K562 (cell line): ENCODE results near the gene CDK14. TPM values are rescaled to one million over a fixed set of nuclear protein-coding genes. Genes with fewer than 3 reads are reported as not detected.

Experiments used
- ATAC-seq: fragments of 200-7000 bp; cut with Tn5 transposase; 3 replicates; pipeline ENCODE4 v1.9.1; 2020; ENCODE audit warnings: moderate library complexity
- BruUV-seq: library from RNA; stranded (reverse); fragments of 400-500 nt; replicated peaks from 2 replicates; lab custom pipeline; 2021; lab: Mats Ljungman, UMichigan
- CTCF ChIA-PET: fragments of 300-600 bp; formaldehyde crosslinking; extraction: SDS; loops from one replicate; lab custom pipeline; 2021; ENCODE audit warnings: low intra/inter-chr PET ratio; lab: Yijun Ruan, JAX
- POLR2A ChIA-PET: fragments of 300-600, 350-650 bp; sonication (Branson Sonifier 250); formaldehyde crosslinking; extraction: SDS; loops from one replicate; lab custom pipeline; 2021; ENCODE audit warnings: antibody characterized with exemption, inconsistent platforms; lab: Yijun Ruan, JAX
- DNase-seq, 4 experiments: peaks; one replicate each; pipeline versions ENCODE4 v3.0.0 to v3.0.0-alpha.2; 2011 to 2018; ENCODE audit warnings: low spot score in 3 of 4, mixed read lengths in 3 of 4; ENCODE audit errors: extremely low read depth in 1 of 4
- FAIRE-seq: peaks from 2 replicates; lab custom pipeline; 2011; peaks lifted over from hg19 to GRCh38; lab: Jason Lieb, UNC
- H2AFZ ChIP-seq: 2 replicates; pipeline ENCODE4 v1.6.0; 2011; ENCODE audit warnings: low read depth, low read length, control low read depth, inconsistent platforms
- H3K27ac ChIP-seq: fragments of 200-600 bp; 3 replicates; pipeline ENCODE4 v1.8.0; 2011; ENCODE audit warnings: low read depth, mild to moderate bottlenecking, control low read depth, inconsistent platforms, low read length, moderate library complexity, mixed read lengths; ENCODE audit errors: extremely low read depth
- H3K27me3 ChIP-seq, 2 experiments: fragments of 300-600 bp in 1 of 2; 2 replicates in 1 of 2; 3 replicates in 1 of 2; pipeline versions ENCODE4 v1.6.0 to v1.8.0; 2011; ENCODE audit warnings: inconsistent platforms in 2 of 2, low read length in 2 of 2, mild to moderate bottlenecking in 1 of 2, mixed read lengths in 1 of 2, moderate library complexity in 1 of 2; ENCODE audit not compliant: control insufficient read depth in 2 of 2, insufficient read depth in 2 of 2
- H3K36me3 ChIP-seq: fragments of 300-600 bp; 3 replicates; pipeline ENCODE4 v1.8.0; 2011; ENCODE audit warnings: mild to moderate bottlenecking, low read length, inconsistent platforms; ENCODE audit not compliant: control insufficient read depth, insufficient read depth
- H3K4me1 ChIP-seq, 2 experiments: fragments of 200-600 bp in 1 of 2; replicated peaks in 1 of 2; 2 replicates in 1 of 2; 3 replicates in 1 of 2; pipeline versions ENCODE4 v1.5.1 to v1.8.0; 2011; ENCODE audit warnings: inconsistent platforms in 2 of 2, low read length in 2 of 2, mild to moderate bottlenecking in 1 of 2, mixed read lengths in 1 of 2, moderate library complexity in 1 of 2; ENCODE audit not compliant: control insufficient read depth in 2 of 2, insufficient read depth in 2 of 2
- H3K4me2 ChIP-seq: 2 replicates; pipeline ENCODE4 v1.6.1; 2011; ENCODE audit warnings: low read length, control low read depth, inconsistent platforms, mixed read lengths; ENCODE audit not compliant: insufficient read depth
- H3K4me3 ChIP-seq: fragments of 200-600 bp; sonication (generic), shearing (Covaris generic); 2 replicates; pipeline ENCODE4 v1.5.1; 2016; ENCODE audit warnings: control low read depth, inconsistent platforms
- H3K79me2 ChIP-seq: fragments of 200-600 bp; 3 replicates; pipeline ENCODE4 v1.8.0; 2011; ENCODE audit warnings: low read length, inconsistent platforms; ENCODE audit not compliant: control insufficient read depth, insufficient read depth
- H3K9ac ChIP-seq, 2 experiments: 2 replicates each; pipeline versions ENCODE4 v1.6.0 to v1.6.1; 2011; ENCODE audit warnings: low read depth in 2 of 2, low read length in 2 of 2, control low read depth in 1 of 2, inconsistent platforms in 1 of 2, mild to moderate bottlenecking in 1 of 2, mixed read lengths in 1 of 2; ENCODE audit not compliant: insufficient read depth in 1 of 2
- H3K9me1 ChIP-seq: one replicate; pipeline ENCODE4 v1.6.0; 2011; ENCODE audit warnings: inconsistent platforms, mild to moderate bottlenecking, low read length, moderate library complexity; ENCODE audit not compliant: control insufficient read depth, insufficient read depth
- H3K9me3 ChIP-seq: replicated peaks from 2 replicates; pipeline ENCODE4 v1.5.1; 2011; ENCODE audit warnings: low read depth, low read length, inconsistent platforms; ENCODE audit not compliant: control insufficient read depth, insufficient read depth
- H4K20me1 ChIP-seq: replicated peaks from 2 replicates; pipeline ENCODE4 v1.6.1; 2011; ENCODE audit warnings: low read length, inconsistent platforms, mixed read lengths; ENCODE audit not compliant: control insufficient read depth, insufficient read depth
- GTF2A2 ChIP-seq: IDR thresholded peaks from 2 replicates; pipeline ENCODE4 v1.6.1; 2016; ENCODE audit warnings: mild to moderate bottlenecking, missing genetic modification characterization, missing compliant biosample characterization
- GTF2B ChIP-seq: IDR thresholded peaks from 2 replicates; pipeline ENCODE4 v1.6.1; 2011; ENCODE audit not compliant: insufficient read length; ENCODE audit errors: extremely low read depth
- MAFF ChIP-seq: IDR thresholded peaks from 2 replicates; pipeline ENCODE4 v1.6.1; 2012; ENCODE audit warnings: low read length, improper control_type of control experiment
- MAFG ChIP-seq: fragments of 450-650 bp; conservative IDR thresholded peaks from 2 replicates; pipeline ENCODE4 v1.6.1; 2016; ENCODE audit warnings: missing genetic modification characterization, missing compliant biosample characterization
- MAFK ChIP-seq: IDR thresholded peaks from 2 replicates; pipeline ENCODE4 v1.6.1; 2011; ENCODE audit warnings: low read length, improper control_type of control experiment
- THRA ChIP-seq: fragments of 450-650 bp; IDR thresholded peaks from 2 replicates; pipeline ENCODE4 v1.6.1; 2017; ENCODE audit warnings: mild to moderate bottlenecking, moderate library complexity
- ZNF316 ChIP-seq: fragments of 450-650 bp; IDR thresholded peaks from 2 replicates; pipeline ENCODE4 v1.6.1; 2016
- ZSCAN32 ChIP-seq: fragments of 450-650 bp; formaldehyde crosslinking; IDR thresholded peaks from 2 replicates; pipeline ENCODE4 v1.4.0; 2020; ENCODE audit warnings: mild to moderate bottlenecking, moderate library complexity
- WGBS: fragments of 100-300 bp; shearing (Covaris generic); methylation state at CpG from one replicate; pipeline ENCODE4 v1.1.6; 2016; ENCODE audit warnings: low coverage, mixed read lengths; ENCODE audit not compliant: insufficient coverage; ENCODE audit errors: missing lambda C conversion rate; 5-methylcytosine and 5-hydroxymethylcytosine counted together
- in situ Hi-C: fragments of 300-500 bp; cut with MboI; formaldehyde crosslinking; loops from 4 replicates; pipeline ENCODE4 v1.15.0; 2018; ENCODE audit warnings: inconsistent platforms, mixed read lengths
- intact Hi-C: fragments of 100-400 bp; cut with micrococcal nuclease; formaldehyde crosslinking; loops from 2 replicates; pipeline ENCODE4 v1.14.2; 2022
- polyA plus RNA-seq, 8 experiments: library from polyadenylated mRNA; depleted of rRNA in 4 of 8; stranded (reverse) in 5 of 8; unstranded in 3 of 8; fragments of >200 nt; fragmentation: Nextera tagmentation in 2 of 8; fragmentation: Illumina TruSeq in 1 of 8; extraction: Ambion mirVana in 2 of 8; extraction: Trizol in 1 of 8; gene quantifications; 2 replicates each; pipeline versions ENCODE4 v1.2.1 to v1.2.3, GENCODE V29; 2011 to 2014; ENCODE audit warnings: inconsistent platforms in 1 of 8, missing spikeins in 1 of 8
- total RNA-seq, 7 experiments: library from RNA; depleted of rRNA in 6 of 7; stranded (reverse); fragments of >200 nt in 6 of 7; fragmentation: Illumina TruSeq in 2 of 7; extraction: Trizol in 2 of 7; gene quantifications; 2 replicates each; pipeline versions ENCODE4 v1.2.1 to v1.2.3, GENCODE V29; 2011 to 2021; ENCODE audit warnings: low replicate concordance in 1 of 7
- TF ChIP-seq, protein P1 (sequence below): sonication (generic); formaldehyde crosslinking; IDR thresholded peaks from 2 replicates; pipeline ENCODE4 v1.8.1; 2023; ENCODE audit warnings: mild to moderate bottlenecking, missing genetic modification reagents

CDK14 gene
- total and polyA plus RNA-seq, 9 of the 15 experiments (the other 6 are each of a cell fraction or from before 2014, with no cell fraction given), result 0.03 to 0.91 (median 0.16) TPM

DNA sequence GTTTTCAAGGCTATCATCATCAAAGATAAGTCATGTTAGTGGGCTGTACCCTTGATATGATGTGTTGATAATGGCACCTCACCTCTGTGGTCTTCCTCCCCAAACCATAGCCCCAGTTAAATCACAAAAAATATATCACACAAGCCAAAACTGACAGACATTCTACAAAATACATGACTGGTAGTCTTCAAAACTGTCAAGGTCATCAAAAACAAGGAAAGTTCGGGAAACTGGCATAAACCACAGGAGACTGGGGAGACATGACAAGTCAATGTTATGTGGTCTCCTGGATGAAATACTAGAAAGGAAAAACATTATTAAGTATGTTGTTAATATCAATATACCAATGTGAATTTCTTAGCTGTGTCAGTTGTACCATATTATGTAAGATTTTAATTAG, 388.6 kb downstream of the CDK14 start:
- Histone ChIP-seq H3K9me3 (0 out of 2 replicates have a peak, but pooled peaks cover 2% of the 10 kb centered on the region), H3K27me3 (no peaks in the 10 kb centered on the region), H3K4me2 (no peak overlapping the region)
- POLR2A ChIA-PET, result no interaction called here
- peak; percentile 29; the same call in 1 of the 2 replicates for TF ChIP-seq MAFG (tag)
- TF ChIP-seq MAFK, result 0 out of 2 replicates have a peak, but pooled peaks have one; percentile 8
- peak; percentile 25; the same call in 1 of the 2 replicates for TF ChIP-seq MAFF
- TF ChIP-seq GTF2B, result no peak
- peak; percentile 53; the same call in 1 of the 2 replicates for TF ChIP-seq ZNF316
- TF ChIP-seq, all 486 proteins: peak for 4
- no peak overlapping the region for H3K27ac ChIP-seq
- H4K20me1 ChIP-seq, result no peaks in the 10 kb centered on the region
- H3K4me1 ChIP-seq, result no peaks in the 10 kb centered on the region
- no peaks in the 10 kb centered on the region for H3K9me1 ChIP-seq
- WGBS, result 0% methylated on average over 1 of the region's 1 CpG
- in situ Hi-C loops, result no loop called here
- intact Hi-C loops, result no loop called here
- no peak overlapping the region for H2AFZ ChIP-seq
- FAIRE-seq, result no peak
- H3K9ac ChIP-seq, result no peak overlapping the region
- no peaks in the 10 kb centered on the region for H3K36me3 ChIP-seq
- CTCF ChIA-PET, result no interaction called here
- no TSS peak for BruUV-seq
- DNase-seq, result no peak
- H3K79me2 ChIP-seq, result no peaks in the 10 kb centered on the region
- no peak overlapping the region for H3K4me3 ChIP-seq
- ATAC-seq, result no peak

DNA sequence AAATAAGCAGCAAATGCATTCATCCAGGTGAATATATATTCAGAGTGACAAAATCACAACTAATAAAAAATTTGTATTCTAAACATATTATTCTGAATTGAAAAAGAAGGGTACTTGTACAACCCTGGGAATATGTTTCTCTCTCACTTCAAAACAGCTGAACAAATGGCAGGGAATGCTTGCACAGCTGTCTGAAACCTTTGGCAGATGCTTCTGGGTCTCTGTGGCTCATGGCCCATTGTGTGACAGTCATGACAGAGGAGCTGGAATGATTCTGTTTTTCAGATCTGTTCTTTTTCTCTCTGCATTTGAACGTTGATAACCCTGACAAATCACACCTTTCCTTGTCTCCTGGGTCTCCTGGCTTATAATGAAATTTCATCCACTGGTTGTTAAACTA, 392.4 kb downstream of the CDK14 start:
- Histone ChIP-seq H3K4me3 (no peak overlapping the region), H3K4me1 (no peaks in the 10 kb centered on the region), H3K79me2 (no peaks in the 10 kb centered on the region), H4K20me1 (no peaks in the 10 kb centered on the region), H3K27ac (no peak overlapping the region), H3K9me1 (no peaks in the 10 kb centered on the region), H3K9ac (no peak overlapping the region), H3K36me3 (no peaks in the 10 kb centered on the region), H3K9me3 (no peaks in the 10 kb centered on the region), H3K4me2 (no peak overlapping the region), H2AFZ (no peak overlapping the region), H3K27me3 (no peaks in the 10 kb centered on the region)
- intact Hi-C loops, result no loop called here
- ATAC-seq, result no peak
- ChIA-PET CTCF (no interaction called here), POLR2A (interaction anchor here (0.7 kb wide), 1 partner anchor 127 kb away, joined by 3 read pairs; no protein-coding TSS in a partner anchor)
- no TSS peak for BruUV-seq
- FAIRE-seq, result no peak
- no peak for DNase-seq
- 0% methylated on average over 1 of the region's 1 CpG for WGBS
- in situ Hi-C loops, result no loop called here
- TF ChIP-seq, protein P1, sequence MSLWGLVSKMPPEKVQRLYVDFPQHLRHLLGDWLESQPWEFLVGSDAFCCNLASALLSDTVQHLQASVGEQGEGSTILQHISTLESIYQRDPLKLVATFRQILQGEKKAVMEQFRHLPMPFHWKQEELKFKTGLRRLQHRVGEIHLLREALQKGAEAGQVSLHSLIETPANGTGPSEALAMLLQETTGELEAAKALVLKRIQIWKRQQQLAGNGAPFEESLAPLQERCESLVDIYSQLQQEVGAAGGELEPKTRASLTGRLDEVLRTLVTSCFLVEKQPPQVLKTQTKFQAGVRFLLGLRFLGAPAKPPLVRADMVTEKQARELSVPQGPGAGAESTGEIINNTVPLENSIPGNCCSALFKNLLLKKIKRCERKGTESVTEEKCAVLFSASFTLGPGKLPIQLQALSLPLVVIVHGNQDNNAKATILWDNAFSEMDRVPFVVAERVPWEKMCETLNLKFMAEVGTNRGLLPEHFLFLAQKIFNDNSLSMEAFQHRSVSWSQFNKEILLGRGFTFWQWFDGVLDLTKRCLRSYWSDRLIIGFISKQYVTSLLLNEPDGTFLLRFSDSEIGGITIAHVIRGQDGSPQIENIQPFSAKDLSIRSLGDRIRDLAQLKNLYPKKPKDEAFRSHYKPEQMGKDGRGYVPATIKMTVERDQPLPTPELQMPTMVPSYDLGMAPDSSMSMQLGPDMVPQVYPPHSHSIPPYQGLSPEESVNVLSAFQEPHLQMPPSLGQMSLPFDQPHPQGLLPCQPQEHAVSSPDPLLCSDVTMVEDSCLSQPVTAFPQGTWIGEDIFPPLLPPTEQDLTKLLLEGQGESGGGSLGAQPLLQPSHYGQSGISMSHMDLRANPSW (CRISPR knock-in tag), result no peak
- TF ChIP-seq ZSCAN32 (CRISPR knock-in tag), result no peak
- TF ChIP-seq THRA, result no peak
- no peak for TF ChIP-seq GTF2A2 (tag)
